DMS 273 (cell line): ENCODE data around the gene CFAP57.
"Not testable (repeated sequence)": the region's sequence is repeated elsewhere in the genome, so short reads cannot be mapped to it uniquely, and the experiment has no call there.

Experiments
- DNase-seq: peaks from one replicate; lab custom pipeline; 2025; ENCODE audit not compliant: unreplicated experiment; lab: John Stamatoyannopoulos, UW

The CFAP57 gene

GRCh38 chr1:43172527-43172972 is 420 bp downstream of the CFAP57 start:
- peak; percentile 88 for DNase-seq

DNA sequence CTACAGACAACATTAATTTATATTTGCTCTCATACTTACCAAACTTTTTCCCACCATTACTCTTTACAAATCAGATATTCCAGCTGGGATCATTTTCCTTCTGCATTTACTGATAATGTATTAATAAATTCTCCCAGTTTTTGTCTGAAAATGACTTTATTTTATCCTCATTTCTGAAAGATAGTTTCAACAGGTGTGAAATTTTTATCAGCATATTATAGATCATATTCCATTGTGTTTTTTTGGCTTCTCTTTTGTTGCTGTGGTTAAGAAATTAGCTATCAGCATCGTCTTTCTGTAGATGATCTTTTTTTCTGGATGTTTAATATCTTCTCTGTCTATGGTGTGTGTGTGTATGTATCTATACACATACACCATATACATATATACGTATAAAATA is 2.7 kb downstream of the CFAP57 start:
- DNase-seq = no peak

DNA sequence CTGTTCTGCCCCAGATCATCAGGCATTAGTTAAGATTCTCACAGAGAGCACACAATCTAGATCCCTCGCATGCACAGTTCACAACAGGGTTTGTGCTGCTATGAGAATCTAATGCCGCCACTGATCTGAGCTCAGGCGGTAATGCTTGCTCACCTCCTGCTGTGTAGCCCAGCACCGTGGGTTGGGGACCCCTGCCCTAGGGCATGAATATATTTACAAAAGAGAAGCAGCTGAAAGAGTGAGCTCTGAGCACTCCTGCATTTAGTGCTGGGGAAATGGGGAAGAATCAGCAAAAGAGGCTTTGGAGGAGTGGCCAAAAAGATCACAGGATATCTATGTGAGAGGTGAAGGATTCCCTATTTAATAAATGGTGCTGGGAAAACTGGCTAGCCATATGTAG is 5.6 kb downstream of the CFAP57 start:
- no peak for DNase-seq

DNA sequence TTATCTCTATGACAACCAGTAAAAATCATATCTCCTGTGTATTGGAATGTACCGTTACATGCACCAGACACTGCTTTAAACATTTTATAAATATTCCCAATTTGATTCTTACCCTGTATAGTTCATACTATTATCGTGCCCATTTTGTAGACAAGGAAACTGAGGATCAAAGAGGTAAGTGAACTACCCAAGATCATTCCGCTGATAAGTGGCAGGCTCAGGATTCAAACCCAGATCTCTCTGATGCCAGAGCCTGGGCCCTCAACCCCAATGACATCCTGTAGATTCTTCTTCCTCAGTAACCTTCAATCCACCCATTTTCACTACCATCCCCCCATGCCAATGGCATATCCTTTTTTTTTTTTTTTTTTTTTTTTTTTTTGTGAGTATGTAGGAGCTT is 12.3 kb downstream of the CFAP57 start:
- no peak for DNase-seq

GRCh38 chr1:43184995-43185394 is 12.9 kb downstream of the CFAP57 start:
- DNase-seq = peak; percentile 92

GRCh38 chr1:43188106-43188505 is 16.0 kb downstream of the CFAP57 start:
- DNase-seq = no peak

GRCh38 chr1:43194509-43194908 is 22.4 kb downstream of the CFAP57 start:
- DNase-seq = no peak

DNA sequence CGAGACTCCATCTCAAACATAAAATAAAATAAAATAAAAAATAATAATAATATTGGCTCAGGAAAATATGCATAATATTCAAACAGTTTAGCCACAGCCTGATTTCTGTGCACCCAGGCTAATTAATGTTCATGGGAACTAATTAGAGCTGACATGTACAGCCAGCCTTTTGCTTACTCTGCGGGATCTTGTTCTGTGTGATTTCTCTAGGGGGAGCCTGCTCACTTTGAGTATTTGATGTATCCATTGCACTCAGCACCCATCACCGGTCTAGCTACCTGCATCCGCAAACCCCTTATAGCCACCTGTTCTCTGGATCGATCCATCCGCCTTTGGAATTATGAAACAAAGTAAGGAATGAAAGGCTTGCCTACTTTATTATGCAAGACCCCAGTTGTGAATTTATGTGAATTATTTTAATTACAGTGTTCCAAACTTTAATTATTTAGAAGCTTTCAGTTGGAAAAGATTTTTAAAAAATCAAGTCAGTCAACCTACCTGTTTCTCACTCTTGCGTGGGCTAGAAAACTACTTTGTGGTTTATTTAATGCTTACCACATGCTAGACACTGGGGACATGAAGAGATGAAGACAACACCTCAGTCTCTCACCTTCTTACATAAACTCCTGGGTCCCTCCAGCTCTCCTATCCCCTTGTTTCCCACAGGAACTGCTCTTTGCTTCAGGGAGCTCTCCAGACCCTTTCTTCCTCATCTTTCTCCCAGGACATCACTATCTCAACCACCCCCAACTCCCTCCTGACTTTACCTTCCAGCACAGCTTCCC is 25.4 kb downstream of the CFAP57 start:
- no peak for DNase-seq

GRCh38 chr1:43199093-43199726 is 27.1 kb downstream of the CFAP57 start:
- peak; percentile 27 for DNase-seq

- DNase-seq = no peak
Measured at GRCh38 chr1:43203859-43204258, 31.7 kb downstream of the CFAP57 start.

DNA sequence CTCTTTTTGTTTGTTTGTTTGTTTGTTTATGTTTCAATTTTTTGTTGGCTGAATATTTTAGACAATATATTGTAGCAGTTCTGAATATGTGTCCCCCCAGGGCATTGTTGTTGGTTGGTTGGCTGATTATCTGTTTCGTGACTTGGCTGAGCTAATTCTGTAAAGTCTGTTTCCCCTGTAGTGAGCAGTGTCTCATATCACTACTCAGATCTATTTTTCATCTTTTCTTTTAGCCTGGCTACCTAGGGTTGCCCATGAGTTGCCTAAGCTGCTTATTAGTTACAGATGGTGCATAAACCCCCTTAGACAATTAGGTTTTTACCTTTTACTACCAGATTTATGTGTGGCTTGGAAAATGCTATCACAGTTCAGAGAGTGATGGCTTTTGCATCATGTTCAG is 32.3 kb downstream of the CFAP57 start:
- DNase-seq = no peak

DNA sequence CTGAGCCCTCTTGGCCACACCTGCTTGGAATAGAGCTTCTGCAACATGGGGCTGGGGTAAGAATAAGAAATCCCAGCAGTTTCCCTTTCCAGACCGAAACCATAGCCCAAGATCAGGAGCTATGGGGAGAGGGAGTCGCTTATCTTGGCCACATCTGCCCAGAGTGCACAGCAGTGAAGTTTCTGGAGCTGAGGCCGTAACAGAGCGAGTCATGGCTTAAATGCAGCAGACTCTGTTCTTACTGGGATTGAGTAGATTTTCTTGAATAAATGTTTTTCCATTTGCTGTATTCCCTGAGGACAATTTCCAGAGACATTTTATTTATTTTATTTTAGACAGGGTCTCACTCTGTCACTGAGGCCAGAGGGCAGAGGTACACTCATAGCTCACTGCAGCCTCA is 33.5 kb downstream of the CFAP57 start:
- DNase-seq = no peak

DNA sequence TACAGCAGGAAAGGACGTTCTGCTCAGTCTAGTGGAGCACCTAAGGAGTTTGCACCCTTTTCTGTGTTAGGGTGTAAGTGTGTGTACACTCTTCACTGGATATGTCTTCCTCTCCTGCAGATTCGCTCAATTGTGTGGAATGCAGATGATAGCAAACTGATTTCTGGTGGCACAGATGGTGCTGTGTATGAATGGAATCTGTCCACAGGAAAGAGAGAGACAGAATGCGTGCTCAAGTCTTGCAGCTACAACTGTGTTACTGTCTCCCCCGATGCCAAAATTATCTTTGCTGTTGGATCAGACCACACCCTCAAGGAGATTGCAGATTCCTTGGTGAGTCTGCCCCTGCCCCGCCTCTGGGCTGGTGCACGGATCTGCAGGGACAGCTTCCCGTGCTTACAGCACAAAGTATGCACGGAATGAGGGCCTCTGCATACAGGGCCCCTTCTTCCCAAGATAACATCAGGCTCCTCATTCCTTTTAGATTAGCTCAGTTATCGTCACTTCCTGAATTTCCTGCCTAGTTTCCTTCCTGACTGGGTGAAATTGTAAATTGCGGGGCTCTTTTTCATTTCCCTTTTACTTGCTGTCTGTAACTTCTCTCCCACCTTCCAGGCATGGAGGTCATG is 34.6 kb downstream of the CFAP57 start:
- peak; percentile 53 for DNase-seq

GRCh38 chr1:43207229-43207853 is 35.2 kb downstream of the CFAP57 start:
- DNase-seq = no peak

DNA sequence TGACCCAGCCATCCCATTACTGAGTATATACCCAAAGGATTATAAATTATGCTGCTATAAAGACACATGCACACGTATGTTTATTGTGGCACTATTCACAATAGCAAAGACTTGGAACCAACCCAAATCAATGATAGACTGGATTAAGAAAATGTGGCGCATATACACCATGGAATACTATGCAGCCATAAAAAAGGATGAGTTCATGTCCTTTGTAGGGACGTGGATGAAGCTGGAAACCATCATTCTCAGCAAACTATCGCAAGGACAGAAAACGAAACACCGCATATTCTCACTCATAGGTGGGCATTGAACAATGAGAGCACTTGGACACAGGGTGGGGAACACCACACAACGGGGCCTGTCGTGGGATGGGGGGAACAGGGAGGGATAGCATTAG is 36.1 kb downstream of the CFAP57 start:
- DNase-seq = not testable (repeated sequence)

- DNase-seq = no peak
Measured at GRCh38 chr1:43214501-43215444, 42.6 kb downstream of the CFAP57 start.

- DNase-seq = no peak
Measured at GRCh38 chr1:43217747-43218146, 45.6 kb downstream of the CFAP57 start.

- DNase-seq = no peak
Measured at GRCh38 chr1:43220905-43221778, 49.0 kb downstream of the CFAP57 start.

DNA sequence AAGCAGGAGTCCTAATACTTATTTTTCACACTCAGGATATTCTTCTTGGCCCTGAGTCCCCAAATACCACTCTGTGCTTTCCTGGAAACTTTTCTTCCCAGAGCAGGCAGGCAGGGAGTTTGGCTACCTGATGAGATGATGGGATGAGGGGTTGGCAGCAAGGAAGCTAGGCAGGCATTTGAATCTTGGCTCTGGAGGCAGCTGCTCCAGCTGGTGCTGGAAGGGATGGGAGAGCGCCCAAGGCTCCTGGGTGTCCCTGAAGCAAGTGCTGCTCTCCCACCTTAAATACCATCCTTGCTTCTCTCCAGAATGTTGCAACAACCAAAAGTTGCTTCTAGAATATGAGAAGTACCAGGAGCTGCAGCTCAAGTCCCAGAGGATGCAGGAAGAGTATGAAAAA is 49.7 kb downstream of the CFAP57 start:
- no peak for DNase-seq

DNA sequence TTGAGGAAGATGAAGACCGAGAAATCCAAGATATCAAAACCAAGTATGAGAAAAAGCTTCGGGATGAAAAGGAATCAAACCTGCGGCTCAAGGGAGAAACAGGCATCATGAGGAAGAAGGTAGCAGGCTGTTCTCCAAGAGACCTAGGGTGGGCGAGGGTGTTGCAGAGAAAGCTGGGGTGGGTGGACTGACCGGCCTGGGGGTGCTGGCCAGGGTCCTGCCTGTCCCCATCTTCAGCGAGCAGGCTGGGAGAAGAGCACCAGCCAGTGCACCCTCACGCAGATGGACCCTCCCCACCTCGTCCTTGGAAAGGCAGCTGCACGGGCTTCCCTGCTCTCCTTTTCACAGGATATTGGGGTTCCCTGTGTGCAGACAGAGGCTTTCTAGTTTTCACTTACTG is 50.7 kb downstream of the CFAP57 start:
- DNase-seq = no peak
